Choroid plexus epithelial cell (primary cell): ENCODE data around the gene PELI3.
A peak's percentile ranks its signal among the peaks of the same experiment; 100 is the strongest.

ENCODE experiments used
- DNase-seq: peaks from one replicate; pipeline ENCODE4 v3.0.0-alpha.2; 2010; ENCODE audit warnings: low read depth
- H3K4me3 ChIP-seq: 2 replicates; pipeline ENCODE4 v1.5.1; 2011; ENCODE audit warnings: low read depth, mild to moderate bottlenecking, control low read depth, low read length, moderate library complexity
- TF ChIP-seq, protein P1 (sequence below): conservative IDR thresholded peaks from 2 replicates; pipeline ENCODE4 v1.5.1; 2011; ENCODE audit warnings: low read depth, mild to moderate bottlenecking, control low read depth, inconsistent platforms, low read length, moderate library complexity

PELI3 gene

GRCh38 chr11:66465373-66466224, 1.1 kb upstream of the PELI3 start:
- no peak for DNase-seq
- peak overlapping the region; percentile 68 for H3K4me3 ChIP-seq
- TF ChIP-seq, protein P1, sequence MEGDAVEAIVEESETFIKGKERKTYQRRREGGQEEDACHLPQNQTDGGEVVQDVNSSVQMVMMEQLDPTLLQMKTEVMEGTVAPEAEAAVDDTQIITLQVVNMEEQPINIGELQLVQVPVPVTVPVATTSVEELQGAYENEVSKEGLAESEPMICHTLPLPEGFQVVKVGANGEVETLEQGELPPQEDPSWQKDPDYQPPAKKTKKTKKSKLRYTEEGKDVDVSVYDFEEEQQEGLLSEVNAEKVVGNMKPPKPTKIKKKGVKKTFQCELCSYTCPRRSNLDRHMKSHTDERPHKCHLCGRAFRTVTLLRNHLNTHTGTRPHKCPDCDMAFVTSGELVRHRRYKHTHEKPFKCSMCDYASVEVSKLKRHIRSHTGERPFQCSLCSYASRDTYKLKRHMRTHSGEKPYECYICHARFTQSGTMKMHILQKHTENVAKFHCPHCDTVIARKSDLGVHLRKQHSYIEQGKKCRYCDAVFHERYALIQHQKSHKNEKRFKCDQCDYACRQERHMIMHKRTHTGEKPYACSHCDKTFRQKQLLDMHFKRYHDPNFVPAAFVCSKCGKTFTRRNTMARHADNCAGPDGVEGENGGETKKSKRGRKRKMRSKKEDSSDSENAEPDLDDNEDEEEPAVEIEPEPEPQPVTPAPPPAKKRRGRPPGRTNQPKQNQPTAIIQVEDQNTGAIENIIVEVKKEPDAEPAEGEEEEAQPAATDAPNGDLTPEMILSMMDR, result no peak

GRCh38 chr11:66467034-66467659, 442 bp downstream of the PELI3 start:
- TF ChIP-seq, protein P1, result peak; percentile 16
- peak; percentile 32 for DNase-seq
- peak overlapping the region; percentile 68 for H3K4me3 ChIP-seq

DNA sequence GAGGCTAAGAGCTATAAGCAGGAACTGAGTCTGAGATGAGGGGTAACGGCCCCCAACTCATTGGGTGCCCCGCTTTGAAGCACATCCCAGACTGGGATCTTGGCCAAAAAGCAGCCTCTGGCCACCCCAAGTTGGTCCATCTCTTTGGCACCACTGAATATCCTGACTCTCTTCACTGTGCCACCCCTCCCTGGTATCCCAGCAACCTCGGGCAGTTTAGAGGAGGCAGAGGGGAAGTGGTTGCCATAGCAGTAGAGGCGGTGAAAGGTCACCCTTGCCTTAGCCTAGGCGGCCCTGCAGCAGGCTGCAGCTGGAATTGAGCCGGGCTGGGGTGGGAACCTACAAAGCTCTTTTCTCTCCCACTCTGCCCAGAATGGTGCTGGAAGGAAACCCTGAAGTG, 1.1 kb downstream of the PELI3 start:
- DNase-seq, result no peak
- TF ChIP-seq, protein P1, result no peak
- peak overlapping the region; percentile 68 for H3K4me3 ChIP-seq

- TF ChIP-seq, protein P1, result no peak
- DNase-seq, result no peak
- H3K4me3 ChIP-seq, result no peak overlapping the region
Measured at GRCh38 chr11:66468691-66469090, 2.0 kb downstream of the PELI3 start.

- TF ChIP-seq, protein P1, result no peak
- H3K4me3 ChIP-seq, result no peak overlapping the region
- DNase-seq, result no peak
Measured at GRCh38 chr11:66469441-66469840, 2.7 kb downstream of the PELI3 start.

GRCh38 chr11:66470015-66470414, 3.3 kb downstream of the PELI3 start:
- no peak overlapping the region for H3K4me3 ChIP-seq
- DNase-seq, result no peak
- TF ChIP-seq, protein P1, result no peak
